RWPE2 (cell line): ENCODE data around the gene TRPV6.
A peak's percentile ranks its signal among the peaks of the same experiment; 100 is the strongest.

ENCODE experiments used
- ATAC-seq: fragments of 200-7000 bp; cut with Tn5 transposase; 3 replicates; pipeline ENCODE4 v1.9.1; 2021; ENCODE audit warnings: low read depth
- DNase-seq: peaks from one replicate; pipeline ENCODE4 v3.0.0-alpha.2; 2020; ENCODE audit warnings: low spot score
- H3K27ac ChIP-seq: fragments of 450-650 bp; 2 replicates; pipeline ENCODE4 v1.5.1; 2017; ENCODE audit warnings: mild to moderate bottlenecking; ENCODE audit not compliant: poor library complexity, severe bottlenecking
- H3K27me3 ChIP-seq: fragments of 250-450 bp; sonication (Bioruptor Pico); 2 replicates; pipeline ENCODE4 v1.5.1; 2021; ENCODE audit warnings: mild to moderate bottlenecking, moderate library complexity; ENCODE audit not compliant: insufficient read depth, poor library complexity, severe bottlenecking
- H3K36me3 ChIP-seq: fragments of 250-450 bp; sonication (Bioruptor Pico); 2 replicates; pipeline ENCODE4 v1.5.1; 2020; ENCODE audit warnings: low read depth, mild to moderate bottlenecking, moderate library complexity
- H3K4me1 ChIP-seq: fragments of 250-450 bp; sonication (Bioruptor Pico); 2 replicates; pipeline ENCODE4 v1.5.1; 2021; ENCODE audit warnings: mild to moderate bottlenecking, moderate library complexity; ENCODE audit not compliant: insufficient read depth, poor library complexity, severe bottlenecking
- H3K4me3 ChIP-seq: fragments of 250-450 bp; sonication (Bioruptor Pico); 2 replicates; pipeline ENCODE4 v1.5.1; 2021; ENCODE audit warnings: mild to moderate bottlenecking, moderate library complexity; ENCODE audit not compliant: severe bottlenecking
- H3K9me3 ChIP-seq: fragments of 250-450 bp; sonication (Bioruptor Pico); 2 replicates; pipeline ENCODE4 v1.5.1; 2021; ENCODE audit warnings: mild to moderate bottlenecking, moderate library complexity; ENCODE audit not compliant: severe bottlenecking
- TF ChIP-seq, protein P1 (sequence below): fragments of 450-650 bp; IDR thresholded peaks from one replicate; pipeline ENCODE4 v1.5.1; 2017; ENCODE audit warnings: mild to moderate bottlenecking, moderate library complexity; ENCODE audit not compliant: poor library complexity, severe bottlenecking

Gene TRPV6

DNA sequence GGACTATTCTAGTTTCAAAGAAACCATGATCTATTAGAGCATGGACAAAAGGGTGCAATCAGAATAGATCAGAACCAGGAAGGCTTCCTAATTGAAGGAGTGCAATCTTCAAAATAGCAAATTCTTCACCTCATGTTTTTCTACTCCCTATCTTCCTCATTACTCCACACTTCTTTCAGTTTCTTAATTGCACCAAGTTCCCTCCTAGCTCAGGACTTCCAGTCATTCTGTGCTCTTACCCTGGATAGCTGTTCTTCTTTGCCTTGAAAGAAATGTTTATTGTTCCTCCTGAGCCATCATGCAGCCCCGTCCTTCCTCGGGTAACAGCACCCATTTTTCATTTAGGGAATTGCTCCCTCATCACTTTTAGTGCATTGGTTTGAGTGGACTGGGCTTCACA lies 24.9 kb upstream of the TRPV6 start:
- ATAC-seq (no peak), DNase-seq (no peak)
- TF ChIP-seq, protein P1, sequence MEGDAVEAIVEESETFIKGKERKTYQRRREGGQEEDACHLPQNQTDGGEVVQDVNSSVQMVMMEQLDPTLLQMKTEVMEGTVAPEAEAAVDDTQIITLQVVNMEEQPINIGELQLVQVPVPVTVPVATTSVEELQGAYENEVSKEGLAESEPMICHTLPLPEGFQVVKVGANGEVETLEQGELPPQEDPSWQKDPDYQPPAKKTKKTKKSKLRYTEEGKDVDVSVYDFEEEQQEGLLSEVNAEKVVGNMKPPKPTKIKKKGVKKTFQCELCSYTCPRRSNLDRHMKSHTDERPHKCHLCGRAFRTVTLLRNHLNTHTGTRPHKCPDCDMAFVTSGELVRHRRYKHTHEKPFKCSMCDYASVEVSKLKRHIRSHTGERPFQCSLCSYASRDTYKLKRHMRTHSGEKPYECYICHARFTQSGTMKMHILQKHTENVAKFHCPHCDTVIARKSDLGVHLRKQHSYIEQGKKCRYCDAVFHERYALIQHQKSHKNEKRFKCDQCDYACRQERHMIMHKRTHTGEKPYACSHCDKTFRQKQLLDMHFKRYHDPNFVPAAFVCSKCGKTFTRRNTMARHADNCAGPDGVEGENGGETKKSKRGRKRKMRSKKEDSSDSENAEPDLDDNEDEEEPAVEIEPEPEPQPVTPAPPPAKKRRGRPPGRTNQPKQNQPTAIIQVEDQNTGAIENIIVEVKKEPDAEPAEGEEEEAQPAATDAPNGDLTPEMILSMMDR, result no peak
- Histone ChIP-seq H3K4me1 (no peaks in the 10 kb centered on the region), H3K27me3 (no peaks in the 10 kb centered on the region), H3K4me3 (no peak overlapping the region), H3K36me3 (no peaks in the 10 kb centered on the region), H3K27ac (no peak overlapping the region), H3K9me3 (peaks cover 5% of the 10 kb centered on the region)

DNA sequence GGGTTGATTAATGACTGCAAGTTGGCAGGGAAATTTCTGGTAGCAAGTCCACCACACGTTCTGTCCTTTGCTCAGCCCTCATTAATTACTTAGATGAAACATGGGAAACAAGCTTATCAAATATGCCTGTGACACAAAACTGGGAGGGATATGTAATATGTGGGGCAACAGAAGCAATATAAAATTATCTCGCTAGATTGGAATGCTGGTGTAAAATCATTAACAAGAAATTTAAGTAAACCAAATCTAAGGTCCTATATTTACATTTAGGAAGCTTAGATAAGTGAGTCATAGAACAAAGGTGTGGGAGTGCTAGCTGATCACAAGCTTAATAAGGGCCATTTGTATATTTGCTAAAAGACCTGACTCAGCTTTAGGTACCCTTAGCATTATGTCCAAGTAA lies 24.5 kb upstream of the TRPV6 start:
- Histone ChIP-seq H3K9me3 (peaks cover 5% of the 10 kb centered on the region), H3K4me3 (no peak overlapping the region), H3K27ac (no peak overlapping the region), H3K4me1 (no peaks in the 10 kb centered on the region), H3K36me3 (no peaks in the 10 kb centered on the region), H3K27me3 (no peaks in the 10 kb centered on the region)
- DNase-seq, result no peak
- TF ChIP-seq, protein P1, result peak; percentile 2
- 0 out of 3 replicates have a peak, but pooled peaks have one; percentile 27 for ATAC-seq

DNA sequence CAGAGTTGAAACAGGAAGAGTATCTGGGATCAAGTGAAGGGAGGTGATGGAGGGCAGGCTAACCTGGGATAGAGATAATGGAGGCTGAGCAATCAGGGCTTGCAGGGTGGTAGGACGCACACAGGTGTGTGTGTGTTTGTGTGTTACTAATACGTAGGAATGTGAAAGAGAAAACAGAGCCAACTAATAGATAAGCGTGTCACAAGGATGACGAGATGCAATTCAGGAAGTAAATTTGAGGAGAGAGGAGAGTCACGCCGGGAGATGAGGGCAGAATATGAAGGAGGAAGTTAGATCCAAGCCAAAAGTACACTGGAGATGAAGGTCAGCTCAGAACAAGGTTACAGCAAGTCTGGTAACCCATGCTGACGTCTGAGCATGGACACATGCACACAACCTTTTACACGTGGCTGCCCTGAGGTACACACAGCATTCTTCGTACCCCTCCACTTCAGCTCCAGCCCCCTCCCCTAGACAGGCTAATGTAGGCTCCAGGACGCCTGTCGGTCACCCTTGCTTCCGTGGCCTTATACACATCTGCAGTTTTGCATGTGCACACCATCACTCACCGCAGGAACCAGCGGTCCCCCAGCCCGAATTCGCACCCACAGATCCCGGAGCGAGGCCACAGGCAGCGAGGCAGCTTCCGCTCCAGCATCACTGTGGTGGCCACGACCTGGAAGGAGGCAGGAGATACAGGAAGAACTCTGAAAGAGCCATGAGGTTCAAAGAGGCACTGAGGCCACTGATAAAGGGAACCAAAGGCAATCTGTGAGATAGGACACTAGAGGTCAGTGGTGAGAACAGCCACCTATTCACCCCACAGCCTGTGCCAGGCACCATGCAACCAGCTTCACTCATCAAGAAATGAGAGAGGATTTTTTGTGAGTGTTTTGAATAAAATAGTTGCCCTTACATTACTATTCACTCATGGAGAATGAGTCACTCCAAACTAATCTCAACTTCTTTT lies 23.7 kb upstream of the TRPV6 start:
- TF ChIP-seq, protein P1, result peak; percentile 38
- H3K27ac ChIP-seq, result no peak overlapping the region
- no peak overlapping the region for H3K4me3 ChIP-seq
- ATAC-seq (peak; percentile 67), DNase-seq (no peak)
- no peaks in the 10 kb centered on the region for H3K4me1 ChIP-seq
- no peaks in the 10 kb centered on the region for H3K36me3 ChIP-seq
- peaks cover 5% of the 10 kb centered on the region for H3K9me3 ChIP-seq
- H3K27me3 ChIP-seq, result no peaks in the 10 kb centered on the region

DNA sequence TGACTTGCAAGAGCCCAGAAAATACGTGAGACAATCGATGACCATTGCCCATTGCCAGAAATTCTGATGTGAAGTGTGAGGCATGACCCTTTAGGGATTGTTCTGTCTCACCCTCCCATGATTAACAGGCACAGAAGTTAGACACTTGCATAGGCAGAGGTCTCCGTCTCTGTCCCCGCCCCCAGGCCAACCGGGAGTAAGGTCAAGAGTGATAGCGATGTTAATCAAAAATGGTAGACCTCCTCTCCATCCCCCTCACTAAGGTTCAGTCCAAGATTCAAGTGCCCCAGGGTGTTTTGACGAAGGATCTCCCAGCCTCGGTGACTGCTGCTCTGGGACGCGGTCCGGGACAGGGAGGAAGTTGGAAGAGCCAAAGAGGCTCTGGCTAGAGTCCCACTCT lies 22.7 kb upstream of the TRPV6 start:
- H3K4me3 ChIP-seq, result no peak overlapping the region
- H3K36me3 ChIP-seq, result no peaks in the 10 kb centered on the region
- DNase-seq (no peak), ATAC-seq (no peak)
- TF ChIP-seq, protein P1, result no peak
- no peaks in the 10 kb centered on the region for H3K4me1 ChIP-seq
- H3K9me3 ChIP-seq, result peaks cover 5% of the 10 kb centered on the region
- H3K27ac ChIP-seq, result no peak overlapping the region
- no peaks in the 10 kb centered on the region for H3K27me3 ChIP-seq

DNA sequence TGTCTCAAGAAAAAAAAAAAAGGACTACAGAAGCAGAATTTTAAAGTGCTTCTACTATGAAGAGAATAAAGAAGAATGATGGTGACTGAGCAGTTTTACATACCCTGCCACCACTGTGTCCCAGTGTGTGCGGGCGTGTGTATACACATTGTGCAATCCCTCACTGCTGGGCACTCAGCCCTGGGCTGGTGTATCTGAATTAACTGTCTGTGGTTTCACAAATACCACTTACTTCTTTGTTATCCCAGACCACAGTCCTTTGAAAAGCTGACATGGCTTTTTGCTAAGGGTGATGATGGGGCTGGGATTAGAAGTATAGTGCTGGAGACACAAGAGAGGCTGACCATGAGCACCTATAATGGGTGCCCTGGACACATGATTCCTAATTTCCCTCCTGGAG lies 21.1 kb upstream of the TRPV6 start:
- H3K36me3 ChIP-seq, result no peaks in the 10 kb centered on the region
- H3K27ac ChIP-seq, result no peak overlapping the region
- no peaks in the 10 kb centered on the region for H3K4me1 ChIP-seq
- peaks cover 5% of the 10 kb centered on the region for H3K9me3 ChIP-seq
- no peak for DNase-seq
- no peaks in the 10 kb centered on the region for H3K27me3 ChIP-seq
- TF ChIP-seq, protein P1, result no peak
- no peak overlapping the region for H3K4me3 ChIP-seq
- ATAC-seq, result no peak
